GM12878 (cell line): ENCODE results near the gene CYP27A1.

Experiments used
- CTCF ChIP-seq, 3 experiments: IDR thresholded peaks in 2 of 3; conservative IDR thresholded peaks in 1 of 3; 2 replicates each; pipeline ENCODE4 v1.5.1; 2011; ENCODE audit warnings: low read depth in 3 of 3, low read length in 3 of 3, mild to moderate bottlenecking in 3 of 3, control low read depth in 2 of 3, moderate library complexity in 2 of 3, inconsistent platforms in 1 of 3, mixed read lengths in 1 of 3; ENCODE audit not compliant: control insufficient read depth in 2 of 3, insufficient read depth in 1 of 3; ENCODE audit errors: extremely low read depth in 1 of 3
- KAT2A ChIP-seq: conservative IDR thresholded peaks from 2 replicates; pipeline ENCODE4 v1.6.1; 2011; ENCODE audit warnings: low read depth, low read length; ENCODE audit not compliant: control insufficient read depth
- MXI1 ChIP-seq: fragments of 150-350 bp; IDR thresholded peaks from 2 replicates; pipeline ENCODE4 v1.6.1; 2011; ENCODE audit warnings: low read depth, mild to moderate bottlenecking, inconsistent platforms, low read length, improper control_type of control experiment
- PAX8 ChIP-seq: fragments of 450-650 bp; IDR thresholded peaks from 2 replicates; pipeline ENCODE4 v1.6.1; 2017; ENCODE audit warnings: mild to moderate bottlenecking, moderate library complexity

- no peak for TF ChIP-seq PAX8
- no peak for TF ChIP-seq CTCF (IDR thresholded peaks at IDR 0.05 in 2 of 3, conservative IDR thresholded peaks at IDR 0.05 in 1 of 3; ENCODE audit: control insufficient read depth in 2 of 3, extremely low read depth in 1 of 3, insufficient read depth in 1 of 3, low read depth in 3 of 3, low read length in 3 of 3)
- no peak for TF ChIP-seq MXI1
- TF ChIP-seq KAT2A: no peak
Observed at GRCh38 chr2:218780851-218781690, 876 bp upstream of the CYP27A1 start.
